HG03159 (cell line): ENCODE results near the gene DAB1.

Experiments
- ATAC-seq: cut with Tn5 transposase; IDR thresholded peaks from one replicate; pipeline ENCODE4 v1.9.1; 2021; ENCODE audit warnings: mild to moderate bottlenecking, moderate library complexity; ENCODE audit not compliant: unreplicated experiment

Gene DAB1

DNA sequence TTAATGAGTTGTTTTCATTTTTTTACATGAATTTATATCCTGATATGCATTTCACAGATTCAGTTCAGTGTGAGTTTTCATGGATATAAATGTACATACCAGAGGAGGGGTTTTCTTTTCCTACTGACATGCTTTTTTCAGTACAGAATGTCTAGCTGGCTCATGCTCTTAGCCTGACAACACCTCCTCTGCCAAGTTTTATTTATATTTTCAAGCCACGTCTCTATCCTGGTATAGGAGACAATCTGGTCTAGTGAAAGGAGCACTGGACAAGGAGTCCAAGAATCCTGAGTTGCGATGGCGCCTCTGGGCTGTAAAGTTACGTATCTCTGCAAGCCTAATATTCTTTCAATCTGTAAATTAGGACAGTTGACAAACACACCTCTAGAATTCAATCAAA, 4.9 kb downstream of the DAB1 start:
- ATAC-seq, result no peak

DNA sequence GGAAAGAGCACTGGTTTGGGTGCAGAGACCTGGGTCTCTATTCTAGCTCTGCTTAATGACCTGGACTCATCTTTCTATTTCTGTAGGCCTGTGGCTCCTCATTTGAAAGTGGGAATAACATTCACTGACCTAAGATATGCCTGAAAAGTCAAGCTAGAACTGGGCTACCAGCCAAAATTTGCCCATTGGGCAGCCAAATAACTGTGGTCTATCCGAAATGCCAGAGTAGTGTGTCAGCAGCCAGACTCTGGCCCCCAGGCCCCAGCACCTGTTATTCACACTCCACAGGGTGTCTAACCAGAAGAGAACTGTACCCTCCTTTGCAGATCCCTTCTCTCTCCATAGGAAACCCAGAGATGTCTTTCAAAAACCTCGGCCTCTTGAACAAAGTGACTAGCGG, 12.6 kb downstream of the DAB1 start:
- no peak for ATAC-seq

DNA sequence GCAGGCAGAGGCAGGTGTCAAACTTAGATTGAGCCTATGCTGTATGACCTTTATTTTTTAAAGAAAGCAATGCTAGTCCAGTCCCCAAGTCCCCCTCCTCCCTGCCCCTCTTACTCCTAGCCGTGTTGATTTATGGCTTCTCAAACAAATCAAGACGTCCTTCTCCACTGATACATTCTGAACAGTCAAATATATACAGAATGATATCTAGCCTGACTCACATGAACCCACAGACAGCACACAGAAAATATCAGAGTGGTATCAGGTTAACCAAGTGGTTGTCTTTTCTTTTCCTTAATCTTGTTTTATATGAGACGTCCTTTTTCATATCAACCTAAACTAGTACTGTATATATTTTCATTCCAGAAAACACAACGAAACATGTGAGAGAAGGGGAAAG, 13.4 kb downstream of the DAB1 start:
- ATAC-seq, result no peak

DNA sequence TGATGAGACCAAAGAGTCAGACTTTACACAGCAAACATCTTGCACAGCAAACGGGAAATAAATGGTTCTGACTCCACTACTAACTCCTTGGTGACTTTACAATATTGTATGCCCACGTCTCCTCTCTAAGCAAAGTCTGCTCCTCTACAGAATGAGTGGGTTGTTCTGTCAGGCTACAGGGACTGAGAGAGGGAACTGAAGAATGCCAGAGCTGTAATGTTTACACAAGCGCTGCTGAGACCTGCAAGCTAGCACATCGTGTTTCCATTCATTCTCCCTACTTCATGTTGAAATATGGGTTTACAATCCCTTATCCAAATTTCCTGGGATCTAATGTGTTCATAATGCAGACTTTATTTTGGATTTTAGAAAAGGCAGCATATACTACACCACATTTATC, 15.9 kb downstream of the DAB1 start:
- ATAC-seq, result no peak

DNA sequence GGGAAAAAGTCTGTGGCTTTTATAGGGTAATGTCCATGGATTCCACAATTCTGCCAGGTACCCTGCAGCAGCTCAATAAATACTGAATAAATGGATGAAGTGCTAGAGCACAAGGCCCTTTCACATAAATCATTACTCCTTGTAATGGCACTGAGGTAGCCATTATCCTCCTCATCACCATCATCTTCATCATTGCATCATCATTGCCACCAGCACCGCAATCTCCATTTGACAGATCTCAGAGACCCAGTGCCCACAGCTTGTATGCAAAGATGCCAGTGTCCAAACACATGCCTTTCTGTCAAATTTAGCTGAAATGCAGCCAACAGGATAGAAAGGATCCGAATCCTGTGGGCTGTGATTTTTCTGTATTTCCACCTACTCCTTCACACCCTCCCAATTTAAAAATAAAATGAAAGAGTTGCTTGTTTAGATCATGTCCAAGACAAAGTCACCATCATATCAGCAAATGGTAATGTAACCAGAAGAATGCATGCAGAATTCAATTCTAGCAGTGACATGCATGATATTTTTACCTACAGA, 17.4 kb downstream of the DAB1 start:
- ATAC-seq, result no peak

DNA sequence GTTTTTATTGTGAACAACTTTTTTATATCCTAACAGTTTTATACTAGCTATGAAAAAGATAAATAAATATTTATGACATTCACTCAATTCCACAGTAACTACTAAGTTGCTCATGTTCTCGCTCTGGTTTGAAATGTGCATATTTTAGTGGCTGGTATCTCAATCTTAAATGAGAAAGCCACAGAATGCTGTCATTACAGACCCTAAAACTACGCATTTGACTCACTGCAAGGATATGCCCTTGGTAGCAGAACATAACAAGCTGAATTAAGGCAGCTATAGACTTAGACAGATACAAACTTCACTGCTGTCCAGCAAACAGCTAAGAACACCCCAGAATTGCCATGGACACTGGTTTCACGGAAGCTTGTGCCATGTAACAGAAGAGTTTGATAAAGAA, 19.0 kb downstream of the DAB1 start:
- ATAC-seq, result no peak

DNA sequence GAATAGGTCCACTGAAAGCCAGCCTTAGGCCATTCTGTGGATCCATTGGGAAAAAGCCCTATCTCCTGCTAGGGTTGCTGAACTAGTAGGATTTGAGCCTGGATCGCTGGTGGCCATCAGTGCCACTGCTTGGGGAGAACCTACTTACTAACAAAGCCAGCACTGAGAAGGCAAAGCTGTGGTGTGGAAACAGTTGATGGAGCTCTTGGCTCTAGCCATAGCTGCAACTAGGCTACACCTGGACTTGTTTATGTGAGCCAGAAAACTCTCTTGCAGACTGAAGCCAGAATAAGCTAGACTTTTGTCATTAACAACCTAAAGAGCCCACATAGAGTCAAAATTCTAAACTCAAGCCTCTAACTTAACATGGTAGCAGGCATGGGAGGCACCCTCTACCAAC, 20.7 kb downstream of the DAB1 start:
- ATAC-seq, result no peak

DNA sequence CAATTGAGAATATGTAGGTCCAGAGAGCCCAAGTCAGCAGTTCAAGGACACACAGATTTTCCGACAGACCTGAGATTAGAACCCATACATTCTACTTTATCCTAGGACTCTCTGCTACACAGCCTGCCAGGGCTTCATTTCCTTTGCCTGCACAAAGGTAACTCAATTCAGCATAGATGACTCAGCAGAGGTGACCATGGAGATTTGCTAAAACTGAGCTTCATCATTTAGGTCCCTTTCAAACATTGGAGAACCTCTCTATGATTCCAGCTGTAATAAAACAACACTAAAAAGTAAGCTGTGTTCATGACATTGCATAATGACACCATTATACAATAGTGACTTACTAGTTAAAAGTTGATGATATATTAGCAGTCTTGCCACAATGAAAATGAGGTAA, 22.2 kb downstream of the DAB1 start:
- ATAC-seq, result no peak

DNA sequence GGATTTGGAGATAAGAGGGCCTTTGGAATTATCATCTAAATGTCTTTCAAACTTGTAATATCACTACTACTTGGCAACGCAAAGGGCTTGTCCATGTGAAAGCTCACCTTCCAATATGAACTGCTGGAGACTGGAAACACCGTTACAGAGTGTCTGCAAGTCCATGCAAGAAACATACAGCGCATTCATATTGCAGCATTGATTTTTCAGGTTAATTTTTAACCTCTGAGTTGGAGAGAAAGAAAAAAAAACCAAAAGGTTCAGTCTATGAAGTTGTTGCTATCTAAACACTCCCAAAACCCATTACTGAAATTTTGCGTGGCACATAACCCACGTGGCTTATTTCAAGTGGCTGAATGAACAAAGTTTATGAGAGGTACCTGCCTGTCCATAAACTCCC, 23.8 kb downstream of the DAB1 start:
- ATAC-seq, result no peak

DNA sequence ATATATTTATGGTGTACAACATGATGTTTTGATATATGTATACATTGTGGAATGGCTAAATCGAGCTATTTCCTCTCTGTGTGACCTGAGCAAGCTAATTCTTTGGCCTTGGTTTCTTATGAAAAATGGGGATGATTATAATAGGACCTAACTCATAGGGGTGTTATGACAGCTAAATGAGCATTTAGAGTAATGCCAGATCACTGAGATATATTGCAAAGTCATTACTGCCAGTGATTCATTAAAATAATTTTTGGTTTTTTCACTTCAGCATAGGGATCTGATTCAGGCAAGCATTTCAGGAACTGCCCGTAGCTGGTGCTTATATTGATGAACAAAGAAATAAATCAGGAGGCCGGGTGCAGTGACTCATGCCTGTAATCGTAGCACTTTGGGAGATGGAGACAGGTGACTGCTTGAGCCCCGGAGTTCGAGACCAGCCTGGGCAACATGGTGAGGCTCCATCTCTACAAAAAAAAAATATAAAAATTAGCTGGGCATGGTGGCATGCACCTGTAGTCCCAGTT, 30.7 kb downstream of the DAB1 start:
- no peak for ATAC-seq

DNA sequence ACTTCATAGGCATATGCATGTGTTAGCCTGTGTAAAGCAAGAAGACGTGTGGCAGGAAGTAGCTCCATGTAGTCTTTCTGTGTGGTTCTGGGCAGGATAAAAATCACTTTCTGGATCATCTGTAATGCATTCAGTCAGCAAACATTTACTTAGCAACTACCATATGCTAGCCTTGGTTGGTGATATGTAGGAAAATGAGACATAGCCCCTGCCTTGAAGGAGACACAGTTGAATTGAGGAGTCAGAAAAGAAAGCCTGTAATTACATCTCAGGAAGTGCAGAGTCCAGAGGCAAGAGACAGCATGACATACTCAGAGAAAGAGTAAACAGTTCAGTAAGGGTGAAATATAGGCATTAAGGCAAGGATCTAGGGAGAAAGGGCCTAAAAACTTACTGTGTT, 38.5 kb downstream of the DAB1 start:
- no peak for ATAC-seq

DNA sequence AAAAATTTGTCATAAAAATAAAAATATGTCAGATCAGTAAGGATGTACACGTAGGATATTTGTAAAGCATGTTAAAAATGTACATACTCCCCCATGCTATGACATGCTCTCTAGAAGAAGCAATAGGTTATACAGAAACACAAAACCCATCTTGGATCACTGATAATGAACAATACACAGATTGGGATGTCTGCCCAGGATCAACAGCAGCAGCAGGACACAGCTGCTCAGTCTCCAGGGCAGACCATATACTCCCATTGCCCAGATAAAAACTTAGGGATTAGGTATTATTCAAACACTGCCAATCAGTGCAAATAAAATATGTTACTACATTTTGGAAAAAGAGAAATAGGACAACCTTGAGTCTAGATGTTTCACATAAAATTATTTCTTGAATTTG, 39.0 kb downstream of the DAB1 start:
- ATAC-seq, result no peak

DNA sequence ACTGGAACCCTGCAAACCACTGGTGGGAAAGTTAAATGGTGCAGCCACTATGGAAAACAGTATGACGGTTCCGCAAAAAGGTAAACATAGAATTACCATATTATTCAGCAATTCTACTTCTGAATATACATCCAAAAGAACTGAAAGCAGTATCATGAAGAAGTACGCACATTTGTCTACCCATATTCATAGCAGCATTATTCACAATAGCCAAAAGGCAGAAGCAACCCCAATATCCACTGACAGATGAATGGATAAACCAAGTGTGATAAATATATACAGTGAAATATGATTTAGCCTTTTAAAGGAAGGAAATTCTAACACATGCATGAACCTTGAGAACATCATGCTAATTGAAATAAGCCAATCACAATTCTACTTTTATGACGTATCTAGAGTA, 39.6 kb downstream of the DAB1 start:
- ATAC-seq, result no peak

DNA sequence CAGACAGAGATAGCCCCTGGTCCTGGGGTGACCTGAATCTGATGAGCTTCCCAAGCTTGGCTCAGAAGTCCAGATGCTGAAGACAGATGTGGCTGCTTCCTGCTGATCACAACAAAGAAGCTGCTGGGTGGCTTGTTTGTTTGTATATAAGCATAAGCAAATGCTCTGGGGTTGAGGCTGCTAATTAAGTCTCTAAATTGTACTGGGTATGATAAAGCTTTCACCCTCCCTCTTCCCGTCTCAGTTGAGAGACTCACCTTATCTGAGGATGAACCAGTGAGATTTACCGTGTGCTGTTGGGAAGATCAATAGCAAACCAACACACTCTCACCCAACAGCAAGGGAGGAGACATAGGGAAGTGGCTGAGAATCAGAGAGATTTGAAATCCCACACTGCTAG, 42.0 kb downstream of the DAB1 start:
- no peak for ATAC-seq

DNA sequence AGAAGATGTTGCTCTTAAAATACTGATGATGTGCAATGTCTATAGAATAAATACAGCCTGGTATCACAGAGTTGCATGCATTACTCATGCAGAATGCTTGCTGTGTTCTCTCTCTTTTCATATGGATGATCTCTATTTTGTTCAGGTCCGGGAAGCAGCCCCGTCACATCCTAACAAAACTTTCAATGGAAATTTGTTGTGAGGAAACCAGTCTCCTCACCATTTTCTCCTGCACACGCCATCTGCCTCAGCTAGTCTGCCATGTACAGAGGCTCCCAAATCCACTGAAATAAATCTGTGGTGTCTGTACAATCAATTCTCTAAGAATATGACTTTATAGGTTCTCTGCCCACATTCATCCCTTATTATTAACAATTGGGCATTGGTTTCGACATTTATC, 42.4 kb downstream of the DAB1 start:
- no peak for ATAC-seq

DNA sequence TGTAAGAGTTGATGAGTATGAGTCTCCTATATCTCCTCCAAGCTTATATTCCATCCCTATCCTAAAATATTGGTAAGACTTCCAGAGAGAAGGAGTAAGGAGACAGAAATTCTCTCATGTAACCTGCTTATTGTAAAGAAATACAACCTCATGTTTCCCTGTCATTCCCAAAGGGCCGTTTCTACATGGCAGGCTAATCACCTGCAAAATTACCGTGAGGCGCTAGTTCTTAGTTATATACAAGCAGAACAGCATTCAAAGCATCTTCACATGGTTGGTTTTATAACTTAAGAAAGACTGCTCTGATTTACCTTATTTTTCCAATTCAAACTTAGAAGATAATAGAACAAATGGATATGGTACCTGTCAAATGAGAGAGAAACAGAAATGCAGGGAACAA, 42.9 kb downstream of the DAB1 start:
- ATAC-seq, result no peak

DNA sequence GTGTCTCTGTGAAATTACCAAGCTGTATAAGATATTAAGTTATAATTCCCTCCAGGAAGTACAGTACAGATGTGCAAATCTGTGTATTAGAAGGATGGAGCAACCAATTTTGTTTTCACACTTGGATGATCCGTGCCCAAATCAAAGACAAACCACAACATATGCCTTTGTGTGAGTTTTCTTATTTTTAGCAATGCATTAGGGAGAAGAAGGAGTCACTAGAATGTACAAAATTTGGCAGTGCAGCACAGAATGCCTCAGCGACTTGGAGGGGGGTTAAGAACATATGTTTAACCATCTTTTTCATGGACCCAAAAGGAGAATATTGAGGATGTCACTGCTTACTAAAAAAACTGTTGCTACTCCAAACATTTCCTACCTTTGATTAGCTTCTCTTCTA, 45.3 kb downstream of the DAB1 start:
- no peak for ATAC-seq

DNA sequence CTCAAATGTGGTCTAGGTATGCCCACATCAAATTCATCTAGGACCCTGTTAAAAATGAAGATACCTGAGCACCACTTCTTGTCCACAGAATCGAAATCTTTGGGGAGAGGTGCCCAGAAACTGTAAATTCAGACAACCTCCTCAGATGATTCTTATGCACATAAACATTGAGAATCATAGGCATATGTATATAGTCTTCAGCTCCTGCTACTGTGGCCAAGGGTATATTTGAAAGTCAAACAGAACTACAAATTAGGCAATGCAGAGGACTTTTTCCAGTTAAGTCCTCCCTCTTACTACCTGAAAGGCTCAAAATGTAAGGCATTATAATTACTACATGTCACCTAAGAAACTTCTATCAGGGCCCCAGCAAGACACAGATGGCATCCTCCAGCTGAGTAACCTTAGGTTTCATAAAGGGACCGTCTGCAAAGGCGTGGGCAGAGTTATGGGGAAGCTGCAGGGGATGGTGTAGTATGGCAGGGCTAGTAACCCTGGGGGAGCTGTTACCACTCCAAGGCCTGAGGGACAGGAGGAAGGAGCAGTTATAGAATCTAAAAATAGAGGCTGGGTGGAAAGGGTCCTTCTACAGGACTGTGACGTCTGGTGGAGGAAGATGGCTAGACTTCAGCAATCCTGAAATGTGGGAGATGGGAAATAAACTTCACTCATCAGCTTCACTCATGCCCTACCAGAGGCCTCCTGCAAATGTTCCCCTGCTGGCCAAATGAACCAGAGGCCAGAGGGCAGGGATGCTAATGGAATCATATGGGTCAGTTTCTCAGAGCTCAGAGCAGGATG, 46.3 kb downstream of the DAB1 start:
- no peak for ATAC-seq

DNA sequence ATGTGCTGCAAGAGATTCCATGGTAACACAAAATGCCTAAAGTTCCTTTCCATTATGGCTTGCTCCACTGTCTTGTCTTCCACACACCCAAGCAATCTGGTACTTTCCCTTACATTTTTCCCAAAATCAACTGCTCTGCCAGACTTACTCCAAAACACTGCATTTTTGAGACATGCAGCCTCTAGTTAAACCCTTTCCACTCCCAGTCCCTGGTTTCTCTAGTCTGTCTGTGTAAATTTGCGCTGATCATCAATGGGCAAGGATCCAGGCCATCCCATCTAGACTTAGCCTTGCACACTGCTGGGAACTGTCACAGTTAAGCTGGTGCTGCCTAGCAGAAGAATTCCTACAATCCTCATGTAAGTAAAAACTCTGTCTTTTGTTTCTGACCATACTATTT, 47.8 kb downstream of the DAB1 start:
- no peak for ATAC-seq

DNA sequence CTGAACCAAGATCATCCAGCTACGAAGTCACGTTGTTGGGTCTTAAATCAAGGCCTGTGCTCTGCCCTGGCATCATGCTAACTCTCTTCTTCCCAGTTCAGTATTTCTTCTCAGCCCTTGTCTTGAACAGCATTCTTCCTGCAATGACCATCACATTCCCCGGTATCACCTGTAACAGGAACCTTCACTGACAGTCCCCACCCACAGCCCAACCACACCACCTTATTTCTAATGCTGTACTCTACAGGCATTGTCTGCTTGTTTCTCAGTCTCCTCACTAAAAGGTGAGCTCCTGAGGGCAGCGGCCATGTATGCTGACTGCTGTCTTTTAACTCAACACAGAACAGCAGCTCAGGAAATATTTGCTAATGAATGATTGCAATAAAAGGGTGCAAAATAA, 54.0 kb downstream of the DAB1 start:
- no peak for ATAC-seq

DNA sequence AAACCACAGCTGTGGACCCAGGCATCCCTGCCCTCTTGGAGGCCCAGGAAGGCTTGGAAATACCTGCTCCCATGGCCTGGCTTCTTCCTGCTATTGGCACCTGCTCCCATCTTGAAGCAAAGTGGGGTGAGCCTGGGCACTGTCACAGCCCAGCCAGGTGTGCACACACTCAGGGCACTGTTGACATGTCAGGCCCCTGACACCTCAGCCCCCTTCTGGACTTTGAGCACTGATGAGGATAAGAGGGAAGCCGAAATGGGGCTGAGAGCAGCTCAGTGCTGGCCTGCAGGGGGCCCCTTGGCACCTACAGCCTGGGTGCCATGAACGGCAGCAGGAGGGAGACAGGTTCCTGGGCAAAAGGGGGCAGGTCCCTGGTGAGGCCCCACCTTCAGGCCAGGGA, 55.9 kb downstream of the DAB1 start:
- no peak for ATAC-seq

DNA sequence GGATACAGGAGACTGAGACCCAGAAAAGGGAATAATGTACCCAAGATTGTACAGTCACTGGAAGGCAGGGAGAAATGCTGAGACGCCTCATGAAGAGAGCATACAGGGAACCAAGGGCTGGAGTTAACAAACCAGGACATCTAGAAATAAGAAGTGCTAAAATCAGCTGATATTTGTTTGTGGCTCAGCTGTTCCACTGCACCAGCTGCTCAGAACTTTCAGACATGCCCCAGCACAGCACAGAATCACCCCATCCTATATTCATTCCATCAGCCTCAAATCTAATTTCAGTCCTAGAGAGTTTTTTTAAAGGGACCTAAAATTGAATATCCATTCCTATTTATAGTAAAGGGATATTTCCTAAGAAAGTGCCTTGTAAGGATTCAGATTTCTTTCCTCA, 60.2 kb downstream of the DAB1 start:
- ATAC-seq, result no peak

DNA sequence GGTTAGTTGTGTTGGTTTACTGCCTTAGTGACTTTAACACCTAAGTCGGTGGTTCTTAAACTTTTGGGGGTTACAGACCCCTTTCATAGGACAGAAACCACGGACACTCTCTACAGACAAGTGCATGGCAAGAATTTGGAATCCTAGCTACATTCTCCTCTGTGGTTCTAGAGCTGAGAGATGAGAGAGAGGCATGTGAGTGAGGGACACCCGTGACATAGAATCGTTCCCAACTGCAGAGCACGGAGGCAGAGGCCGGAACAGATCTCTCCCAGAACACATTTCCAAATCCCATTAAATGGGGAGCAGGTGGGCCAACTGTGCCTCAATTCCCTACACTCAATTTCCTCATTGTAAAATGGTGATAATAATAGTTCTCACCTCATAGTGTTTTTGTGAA, 60.7 kb downstream of the DAB1 start:
- ATAC-seq, result no peak
